T47D (cell line): Measurements from ENCODE around the gene VN1R5.
"Not testable (repeated sequence)": the region's sequence is repeated elsewhere in the genome, so short reads cannot be mapped to it uniquely, and the experiment has no call there.

Experiments used
- DNase-seq, 2 experiments: peaks; one replicate each; pipeline versions ENCODE4 v3.0.0 to v3.0.0-alpha.2; 2011 to 2012; ENCODE audit warnings: low read depth in 1 of 2, low spot score in 1 of 2
- JUND ChIP-seq: IDR thresholded peaks from 2 replicates; pipeline ENCODE4 v1.6.1; 2012; ENCODE audit warnings: low read depth
- in situ Hi-C: cut with HindIII; loops from 2 replicates; pipeline ENCODE4 v1.10.0; 2016; ENCODE audit warnings: low sequenced_read_pairs, low pct_unique_long_range_greater_than_20kb

The VN1R5 gene

DNA sequence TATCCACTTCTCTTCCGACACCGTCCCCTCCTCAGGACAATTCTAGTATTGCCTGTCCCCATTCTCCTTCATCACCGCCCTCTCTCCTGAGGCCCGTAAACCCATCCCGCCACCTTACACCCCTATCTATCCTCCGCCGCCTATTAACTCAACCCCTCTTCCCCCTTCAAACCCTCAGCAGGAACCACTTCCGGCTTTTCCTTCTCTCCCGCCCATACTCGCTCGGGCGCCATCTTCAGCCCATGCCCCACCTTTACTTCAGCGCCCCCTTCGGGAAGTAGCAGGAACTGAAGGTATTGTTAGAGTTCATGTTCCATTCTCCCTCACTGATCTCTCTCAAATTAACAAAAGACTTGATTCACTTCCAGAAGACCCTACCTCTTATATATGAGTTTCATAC lies 31.6 kb downstream of the VN1R5 start:
- in situ Hi-C loops: no loop called here
- TF ChIP-seq JUND: no peak
- no peak for DNase-seq

DNA sequence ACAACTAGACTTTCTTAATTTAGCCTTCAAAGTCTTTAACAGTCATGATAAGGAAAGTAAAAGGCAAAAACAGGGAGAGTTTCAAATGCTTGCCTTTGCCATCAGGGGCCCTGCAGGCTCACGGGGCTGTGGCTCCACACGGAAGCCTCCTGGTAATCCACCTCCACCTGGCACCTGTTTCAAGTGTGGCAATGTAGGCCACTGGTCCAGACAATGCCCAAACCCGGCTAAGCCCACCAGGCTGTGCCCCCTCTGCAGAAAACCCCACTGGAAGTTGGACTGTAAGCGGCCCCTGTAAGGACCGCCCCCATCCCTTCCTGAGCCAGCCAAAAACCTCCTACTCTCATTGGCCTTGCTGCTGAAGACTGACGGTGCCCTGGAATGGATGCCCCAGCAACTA lies 32.5 kb downstream of the VN1R5 start:
- in situ Hi-C loops: no loop called here
- TF ChIP-seq JUND: no peak
- DNase-seq: no peak

DNA sequence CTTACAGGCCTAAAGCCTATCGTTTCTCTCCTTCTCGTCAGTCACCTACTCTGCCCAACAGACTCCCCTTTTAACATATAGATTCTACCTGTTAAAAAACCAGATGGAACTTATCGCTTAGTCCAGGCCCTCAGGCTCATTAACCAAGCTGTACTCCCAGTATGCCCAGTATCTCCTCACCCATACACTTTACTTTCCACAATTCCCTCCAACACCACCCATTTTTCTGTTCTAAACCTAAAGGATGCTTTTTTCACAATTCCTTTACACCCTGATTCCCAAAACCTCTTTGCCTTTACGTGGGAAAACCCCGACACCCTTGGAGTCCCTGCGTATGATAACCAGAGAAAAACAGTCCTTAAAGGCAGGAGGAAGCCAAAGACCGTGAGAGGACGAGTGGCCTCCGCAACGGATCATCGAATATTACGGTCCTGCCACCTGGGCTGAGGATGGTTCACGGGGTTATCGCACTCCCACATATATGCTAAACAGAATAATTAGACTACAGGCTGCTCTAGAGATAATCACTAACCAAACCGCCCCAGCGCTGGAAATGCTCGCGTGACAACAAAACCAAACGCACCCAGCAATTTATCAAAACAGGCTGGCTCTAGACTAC lies 33.5 kb downstream of the VN1R5 start:
- in situ Hi-C loops, DNase-seq: not testable (repeated sequence)

DNA sequence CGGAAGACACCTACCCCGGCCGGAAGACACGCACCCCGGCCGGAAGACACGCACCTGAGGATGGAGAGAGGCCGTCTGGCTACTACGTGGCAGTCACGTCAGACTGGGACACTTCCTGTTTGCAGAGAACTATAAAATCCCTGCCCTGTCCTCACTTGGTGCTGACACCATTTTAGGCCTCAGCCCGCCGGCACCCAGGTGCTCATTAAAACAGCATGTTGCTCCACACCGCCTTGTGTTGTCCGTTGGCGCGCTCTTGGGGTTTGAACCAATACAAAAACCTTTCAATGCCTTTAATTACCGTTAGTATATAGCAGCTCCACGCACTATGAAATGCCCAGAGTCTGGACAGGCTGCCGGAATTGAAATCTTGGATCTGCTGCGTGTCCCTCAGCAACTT lies 34.7 kb downstream of the VN1R5 start:
- no peak for TF ChIP-seq JUND
- no peak for DNase-seq
- in situ Hi-C loops: no loop called here

DNA sequence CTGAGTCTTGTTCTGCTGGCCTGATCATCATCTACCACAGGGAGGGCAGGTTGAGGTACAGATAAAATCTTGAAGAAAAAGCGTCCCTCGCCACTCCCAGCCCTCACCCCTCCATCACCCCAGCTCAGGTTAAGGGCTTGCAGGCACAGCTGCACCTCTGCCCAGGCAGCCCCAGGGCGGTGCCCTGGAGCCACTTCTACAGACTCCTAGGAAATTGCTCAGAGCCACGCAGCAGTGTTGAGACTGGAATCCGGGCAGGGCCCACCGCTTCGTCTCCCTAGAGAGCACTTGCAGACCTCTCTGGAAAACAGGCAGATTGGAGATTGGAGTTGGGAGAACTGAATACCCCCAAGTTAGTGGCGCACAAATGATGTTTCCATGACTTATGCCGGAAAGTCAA lies 35.3 kb downstream of the VN1R5 start:
- in situ Hi-C loops: no loop called here

DNA sequence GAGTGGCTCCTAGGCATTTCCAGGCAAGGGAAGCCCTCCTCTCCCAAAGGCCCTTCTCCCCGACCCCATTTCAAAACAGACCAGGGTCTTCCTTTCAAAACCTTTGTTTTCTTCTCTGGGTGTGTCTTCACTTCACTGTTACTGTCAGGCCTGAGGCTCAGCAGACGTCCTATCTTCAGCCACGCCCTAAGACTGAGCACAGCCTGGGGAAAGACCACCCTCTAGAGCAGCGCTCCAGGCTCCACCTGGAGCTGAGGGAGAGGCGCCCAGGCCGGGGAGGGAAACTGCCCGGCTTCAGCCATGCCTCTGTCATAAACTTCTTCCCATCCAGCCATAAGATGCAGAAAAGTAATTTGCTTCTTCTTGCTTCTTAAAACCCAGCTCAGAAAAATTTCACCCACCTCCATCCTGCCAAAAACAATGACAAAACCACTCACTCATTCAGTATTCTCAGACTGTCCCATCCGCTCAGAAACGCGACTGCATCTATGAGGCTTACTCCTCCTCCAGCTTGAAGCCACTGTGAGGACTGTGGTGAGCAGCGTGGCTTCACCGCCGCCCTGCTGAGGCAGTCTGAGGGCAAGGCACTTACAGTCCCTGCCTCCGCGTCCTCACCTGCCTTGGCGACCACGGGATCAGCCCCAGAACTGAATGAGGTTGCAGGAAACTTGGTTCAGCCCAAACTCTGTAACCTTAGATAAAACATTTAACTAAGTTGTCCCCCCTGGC lies 36.1 kb downstream of the VN1R5 start:
- DNase-seq: no peak
- in situ Hi-C loops: no loop called here
- TF ChIP-seq JUND: no peak

More for the DNA sequence above, 35.3 kb downstream of the VN1R5 start:
- TF ChIP-seq JUND: no peak
- no peak for DNase-seq

DNA sequence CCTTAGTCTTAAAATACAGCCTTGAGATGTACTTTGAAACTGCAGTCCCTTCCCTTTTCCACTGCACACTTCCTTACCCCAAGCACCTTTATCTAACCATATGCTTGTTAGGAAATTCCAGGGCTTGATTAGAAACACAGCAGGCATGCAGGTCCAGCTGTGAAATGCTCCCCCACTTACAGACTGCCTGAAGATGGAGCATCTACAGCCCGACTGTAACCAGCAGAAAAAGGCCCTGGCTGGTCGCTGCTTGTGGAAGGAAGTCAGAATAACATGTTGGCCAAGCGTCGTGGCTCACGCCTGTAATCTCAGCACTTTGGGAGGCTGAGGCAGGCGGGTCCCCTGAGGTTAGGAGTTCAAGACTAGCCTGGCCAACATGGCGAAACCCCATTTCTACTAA lies 37.2 kb downstream of the VN1R5 start:
- no peak for DNase-seq
- TF ChIP-seq JUND: no peak
- in situ Hi-C loops: no loop called here

DNA sequence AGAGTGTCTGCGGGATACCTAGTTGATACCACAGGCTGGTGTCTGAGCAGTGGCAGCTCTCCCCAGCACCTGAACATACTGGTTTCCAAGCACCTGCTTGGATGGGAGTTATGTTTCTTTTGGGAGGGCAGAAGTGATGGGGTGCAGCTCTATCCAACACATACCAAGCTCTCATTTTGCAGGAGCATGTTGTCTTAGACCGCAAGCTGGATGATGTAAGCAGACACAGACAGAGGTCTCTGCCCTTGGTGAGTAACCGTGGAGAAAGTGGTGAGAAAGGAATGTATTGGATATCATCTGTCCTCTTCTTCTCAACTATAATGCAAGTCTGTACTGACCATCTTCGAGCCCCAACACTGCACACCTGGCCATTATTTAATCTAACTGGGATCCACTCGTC lies 38.4 kb downstream of the VN1R5 start:
- in situ Hi-C loops: no loop called here
- TF ChIP-seq JUND: no peak
- no peak for DNase-seq

DNA sequence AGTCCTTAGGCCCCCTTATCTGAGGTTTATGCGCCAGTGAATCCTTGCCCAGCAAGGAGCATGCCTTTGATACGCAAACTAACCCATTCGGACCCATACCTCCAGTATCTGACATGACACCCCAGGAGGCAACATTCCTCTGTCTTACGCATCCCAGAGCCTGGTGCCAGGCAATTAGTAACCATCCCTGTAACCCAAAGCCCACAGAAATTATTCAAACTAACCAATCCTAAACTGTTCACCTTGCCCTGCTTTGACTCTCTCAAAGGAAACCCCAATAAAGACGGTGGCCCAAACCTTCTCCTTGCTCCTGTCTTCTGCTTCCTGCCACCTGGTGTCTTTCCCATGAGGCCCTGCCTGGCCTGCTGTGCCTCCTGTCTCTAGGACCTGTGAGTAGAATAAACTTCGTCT lies 39.4 kb downstream of the VN1R5 start:
- DNase-seq: no peak
- TF ChIP-seq JUND: no peak
- in situ Hi-C loops: no loop called here

DNA sequence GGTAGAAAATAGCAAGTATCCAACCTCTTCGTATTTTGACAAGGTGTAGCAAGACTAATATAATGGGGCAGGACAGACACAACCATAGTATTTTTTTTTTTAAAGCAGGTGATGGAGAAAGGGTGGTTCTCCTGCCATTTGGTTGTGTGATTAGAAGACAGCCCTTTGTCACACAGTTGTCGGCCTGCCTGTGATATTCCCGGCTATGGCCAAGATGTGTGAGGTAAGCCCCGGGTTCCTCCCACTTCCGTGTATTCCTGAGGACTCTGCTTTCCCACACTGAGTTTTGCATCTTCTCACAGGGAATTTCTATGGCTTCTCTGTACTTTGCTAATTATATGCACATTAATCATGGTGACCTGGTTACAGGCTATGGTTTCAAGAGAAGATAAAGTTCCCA lies 39.9 kb downstream of the VN1R5 start:
- no peak for TF ChIP-seq JUND
- DNase-seq: no peak
- in situ Hi-C loops: no loop called here

DNA sequence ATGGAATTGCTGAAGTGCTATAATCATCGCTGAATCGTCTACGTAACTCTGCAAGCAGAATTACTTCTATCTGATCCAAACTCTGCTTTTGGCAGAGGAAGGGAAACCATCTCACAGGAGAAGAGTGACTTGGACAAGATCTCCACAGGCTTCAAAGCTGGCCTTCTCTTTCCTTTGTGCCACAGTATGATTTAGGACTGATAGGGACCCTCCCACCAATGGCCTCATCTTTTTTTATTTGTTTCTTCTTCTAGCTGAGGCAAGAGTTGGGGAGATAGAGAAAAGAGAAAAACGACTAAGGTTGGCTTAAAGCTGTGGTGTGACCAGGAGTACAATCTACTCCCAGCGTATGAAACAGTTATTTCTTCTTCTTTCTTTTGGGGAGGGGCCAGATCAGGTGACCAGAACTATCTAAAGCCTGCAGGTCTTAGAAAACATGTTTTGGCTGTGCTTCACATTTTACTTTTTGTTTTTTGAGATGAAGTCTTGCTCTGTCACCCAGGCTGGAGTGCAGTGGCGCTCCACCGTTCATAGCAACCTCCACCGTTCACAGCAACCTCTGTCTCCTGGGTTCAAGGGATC lies 40.8 kb downstream of the VN1R5 start:
- in situ Hi-C loops: no loop called here
- no peak for TF ChIP-seq JUND
- DNase-seq: no peak

DNA sequence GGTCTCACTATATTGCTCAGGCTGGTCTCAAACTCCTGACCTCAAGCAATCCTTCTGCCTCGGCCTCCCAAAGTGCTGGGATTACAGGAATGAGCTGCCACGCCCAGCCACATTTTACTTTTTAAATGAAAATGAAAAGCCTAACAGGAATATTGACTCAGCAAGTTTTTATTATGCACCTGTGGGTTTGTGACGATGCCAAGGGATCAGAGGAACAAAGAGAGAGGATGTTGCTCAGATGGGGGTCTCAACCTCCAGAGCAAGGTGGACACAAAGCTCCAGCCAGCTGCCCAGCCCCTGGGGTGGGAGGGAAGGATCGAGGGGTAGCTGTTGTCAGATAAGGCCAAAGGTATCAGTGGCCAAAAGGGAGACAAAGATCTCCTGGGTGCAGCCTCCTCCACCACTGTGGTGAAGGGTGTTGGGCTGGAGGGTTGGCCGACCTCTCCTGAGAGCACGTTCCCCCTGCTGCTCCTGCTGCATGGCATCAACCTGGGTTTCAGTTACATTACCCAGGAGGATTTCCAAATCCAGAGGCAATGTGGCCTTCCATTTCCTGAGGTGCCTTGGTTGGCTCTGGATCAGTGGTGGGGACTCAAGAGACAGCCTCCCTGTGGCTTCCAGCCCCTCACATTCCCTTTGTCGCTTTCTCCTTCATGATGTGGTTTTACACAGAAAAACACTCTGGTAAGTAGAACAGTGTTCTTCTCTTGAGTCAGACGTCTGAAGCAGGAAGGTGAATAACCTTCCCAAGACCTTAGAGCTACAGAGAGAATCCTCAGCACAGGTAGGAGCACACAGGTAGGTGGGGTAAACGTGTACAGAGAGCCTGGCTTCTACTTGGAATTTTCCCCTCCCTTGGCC lies 41.6 kb downstream of the VN1R5 start:
- no peak for DNase-seq
- no peak for TF ChIP-seq JUND
- in situ Hi-C loops: no loop called here

DNA sequence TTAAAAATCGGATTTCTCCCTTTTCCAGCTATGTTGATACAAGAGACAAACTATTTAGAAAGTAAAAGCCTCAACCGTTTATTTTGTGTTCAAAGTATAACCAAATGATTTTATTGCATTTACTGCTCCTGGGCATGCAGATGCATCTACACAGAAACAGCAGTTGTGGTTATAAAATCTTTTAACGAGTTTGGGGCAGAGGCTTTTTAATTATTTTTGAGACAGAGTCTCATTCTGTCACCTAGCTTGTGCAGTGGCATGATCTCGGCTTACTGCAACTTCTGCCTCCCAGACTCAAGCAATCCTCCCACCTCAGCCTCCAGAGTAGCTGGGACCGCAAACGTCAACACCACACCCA lies 42.2 kb downstream of the VN1R5 start:
- in situ Hi-C loops: no loop called here
- DNase-seq: no peak
- no peak for TF ChIP-seq JUND
